ENCODE results near the gene SFSWAP.

The SFSWAP gene

DNA sequence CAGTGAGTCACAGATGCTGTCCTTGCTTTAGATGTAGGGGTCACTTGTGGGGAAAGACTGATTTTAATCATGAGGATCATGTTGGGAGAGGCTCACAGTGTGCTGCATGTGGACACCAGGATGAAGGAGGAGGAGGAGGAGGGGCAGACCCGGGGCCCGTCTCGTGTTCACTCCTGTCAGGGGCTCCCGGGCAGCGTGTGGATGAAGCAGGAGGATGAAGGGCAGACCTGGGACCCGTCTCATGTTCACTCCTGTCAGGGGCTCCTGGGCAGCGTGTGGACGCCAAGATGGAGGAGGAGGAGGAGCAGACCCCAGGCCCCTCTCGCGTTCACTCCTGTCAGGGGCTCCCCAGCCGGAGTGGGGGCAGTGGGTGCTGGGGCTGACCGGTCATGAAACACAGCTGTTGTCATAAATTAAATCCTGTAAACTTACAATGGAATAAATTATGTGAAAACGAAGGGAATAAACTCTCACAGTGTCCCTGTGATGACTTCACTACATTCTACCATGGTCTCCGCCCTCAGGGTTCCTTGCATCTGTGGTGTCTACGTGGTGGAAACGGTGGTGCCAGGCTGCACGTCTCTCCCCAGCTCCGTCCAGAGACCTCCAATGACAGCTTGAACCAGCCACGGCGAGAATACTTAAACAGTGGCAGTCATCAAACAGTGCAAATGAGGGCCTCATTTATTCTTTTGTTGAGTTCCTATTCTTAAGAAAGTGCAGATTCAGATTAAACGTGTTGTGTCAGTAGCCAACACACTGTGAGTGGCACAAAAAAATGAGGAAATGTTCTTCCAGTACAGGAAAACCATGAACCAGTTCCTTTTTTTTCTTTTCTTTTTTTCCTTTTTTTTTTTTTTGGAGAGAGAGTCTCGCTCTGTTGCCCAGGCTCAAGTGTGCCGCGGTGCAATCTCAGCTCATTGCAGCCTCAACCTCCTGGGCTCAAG is 37.7 kb upstream of the SFSWAP start:
- Histone ChIP-seq H3F3A (ENCODE audit: control insufficient read depth, insufficient read depth) (no peaks in the 10 kb centered on the region), H3K4me1 (ENCODE audit: control insufficient read depth, low read length) (no peaks in the 10 kb centered on the region), H4K20me1 (ENCODE audit: control insufficient read depth, insufficient read depth, low read depth, low read length) (no peaks in the 10 kb centered on the region), H3K4me3 (ENCODE audit: low read length) (no peak overlapping the region), H3K36me3 (ENCODE audit: control insufficient read depth, low read length) (no peaks in the 10 kb centered on the region), H3K27me3 (ENCODE audit: control insufficient read depth, low read length) (peaks cover 16% of the 10 kb centered on the region), H3K4me2 (ENCODE audit: low read length) (no peak overlapping the region), H3K27ac (ENCODE audit: low read depth, low read length) (no peak overlapping the region), H3K9me2 (replicated peaks; ENCODE audit: control insufficient read depth, low read length) (no peaks in the 10 kb centered on the region), H3K79me2 (ENCODE audit: control insufficient read depth, low read length) (no peaks in the 10 kb centered on the region), H3K9me3 (ENCODE audit: control insufficient read depth, insufficient read depth, low read length) (no peaks in the 10 kb centered on the region)
- TF ChIP-seq, protein P1, sequence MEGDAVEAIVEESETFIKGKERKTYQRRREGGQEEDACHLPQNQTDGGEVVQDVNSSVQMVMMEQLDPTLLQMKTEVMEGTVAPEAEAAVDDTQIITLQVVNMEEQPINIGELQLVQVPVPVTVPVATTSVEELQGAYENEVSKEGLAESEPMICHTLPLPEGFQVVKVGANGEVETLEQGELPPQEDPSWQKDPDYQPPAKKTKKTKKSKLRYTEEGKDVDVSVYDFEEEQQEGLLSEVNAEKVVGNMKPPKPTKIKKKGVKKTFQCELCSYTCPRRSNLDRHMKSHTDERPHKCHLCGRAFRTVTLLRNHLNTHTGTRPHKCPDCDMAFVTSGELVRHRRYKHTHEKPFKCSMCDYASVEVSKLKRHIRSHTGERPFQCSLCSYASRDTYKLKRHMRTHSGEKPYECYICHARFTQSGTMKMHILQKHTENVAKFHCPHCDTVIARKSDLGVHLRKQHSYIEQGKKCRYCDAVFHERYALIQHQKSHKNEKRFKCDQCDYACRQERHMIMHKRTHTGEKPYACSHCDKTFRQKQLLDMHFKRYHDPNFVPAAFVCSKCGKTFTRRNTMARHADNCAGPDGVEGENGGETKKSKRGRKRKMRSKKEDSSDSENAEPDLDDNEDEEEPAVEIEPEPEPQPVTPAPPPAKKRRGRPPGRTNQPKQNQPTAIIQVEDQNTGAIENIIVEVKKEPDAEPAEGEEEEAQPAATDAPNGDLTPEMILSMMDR (IDR thresholded peaks at IDR 0.05; ENCODE audit: low read depth, low read length, poor library complexity, severe bottlenecking) = no peak
- no peak for TF ChIP-seq EZH2phosphoT487 (IDR thresholded peaks at IDR 0.05; ENCODE audit: borderline replicate concordance, low read length)

DNA sequence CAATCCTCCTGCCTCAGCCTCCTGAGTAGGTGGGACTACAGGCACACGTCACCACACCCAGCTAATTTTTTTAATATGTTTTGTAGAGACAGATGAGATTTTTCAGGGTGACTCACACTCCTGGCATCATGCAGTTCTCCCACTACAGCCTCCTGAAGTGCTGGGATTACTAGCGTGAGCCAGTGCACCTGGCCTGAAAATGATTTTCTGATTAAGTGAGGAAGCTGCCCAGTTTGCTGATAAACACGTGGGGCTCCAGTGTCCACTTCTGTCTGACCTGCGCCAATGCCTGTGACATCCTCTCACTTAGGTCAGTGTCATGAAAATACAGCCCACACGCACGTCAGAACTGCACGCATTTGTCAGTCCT is 37.0 kb upstream of the SFSWAP start:
- no peaks in the 10 kb centered on the region for H3F3A ChIP-seq (ENCODE audit: control insufficient read depth, insufficient read depth)
- no peak overlapping the region for H3K4me2 ChIP-seq (ENCODE audit: low read length)
- H3K9me3 ChIP-seq (ENCODE audit: control insufficient read depth, insufficient read depth, low read length) = no peaks in the 10 kb centered on the region
- H3K79me2 ChIP-seq (ENCODE audit: control insufficient read depth, low read length) = no peaks in the 10 kb centered on the region
- H4K20me1 ChIP-seq (ENCODE audit: control insufficient read depth, insufficient read depth, low read depth, low read length) = no peaks in the 10 kb centered on the region
- H3K9me2 ChIP-seq (replicated peaks; ENCODE audit: control insufficient read depth, low read length) = no peaks in the 10 kb centered on the region
- peaks cover 14% of the 10 kb centered on the region for H3K27me3 ChIP-seq (ENCODE audit: control insufficient read depth, low read length)
- no peaks in the 10 kb centered on the region for H3K36me3 ChIP-seq (ENCODE audit: control insufficient read depth, low read length)
- no peak overlapping the region for H3K4me3 ChIP-seq (ENCODE audit: low read length)
- H3K27ac ChIP-seq (ENCODE audit: low read depth, low read length) = no peak overlapping the region
- H3K4me1 ChIP-seq (ENCODE audit: control insufficient read depth, low read length) = no peaks in the 10 kb centered on the region
- TF ChIP-seq EZH2phosphoT487 (IDR thresholded peaks at IDR 0.05; ENCODE audit: borderline replicate concordance, low read length) = no peak
- TF ChIP-seq, protein P1 (IDR thresholded peaks at IDR 0.05; ENCODE audit: low read depth, low read length, poor library complexity, severe bottlenecking) = no peak

DNA sequence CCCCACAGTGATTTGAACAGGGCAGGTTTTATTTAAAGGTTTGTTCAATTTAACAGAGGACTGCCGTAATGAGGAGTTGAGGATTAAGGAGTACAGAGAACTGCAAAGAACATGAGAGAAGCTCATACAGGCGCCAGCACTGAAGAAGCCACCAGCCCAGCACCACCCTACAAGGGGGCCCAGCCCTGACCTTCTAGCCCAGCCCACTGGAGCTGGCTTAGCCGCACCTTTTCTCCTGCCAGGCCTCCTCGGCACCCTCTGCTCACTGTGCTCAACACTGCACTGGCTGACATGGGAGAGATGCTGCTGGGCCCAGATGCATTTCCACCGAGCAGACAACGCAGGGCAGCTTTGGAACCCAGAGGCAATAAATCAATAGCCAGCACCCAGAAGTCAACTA is 36.5 kb upstream of the SFSWAP start:
- H4K20me1 ChIP-seq (ENCODE audit: control insufficient read depth, insufficient read depth, low read depth, low read length) = no peaks in the 10 kb centered on the region
- no peak overlapping the region for H3K4me2 ChIP-seq (ENCODE audit: low read length)

More for the DNA sequence above, 36.5 kb upstream of the SFSWAP start:
- H3K27me3 ChIP-seq (ENCODE audit: control insufficient read depth, low read length) = peaks cover 11% of the 10 kb centered on the region
- no peaks in the 10 kb centered on the region for H3K36me3 ChIP-seq (ENCODE audit: control insufficient read depth, low read length)
- H3K4me3 ChIP-seq (ENCODE audit: low read length) = no peak overlapping the region
- TF ChIP-seq EZH2phosphoT487 (IDR thresholded peaks at IDR 0.05; ENCODE audit: borderline replicate concordance, low read length) = no peak
- TF ChIP-seq, protein P1 (IDR thresholded peaks at IDR 0.05; ENCODE audit: low read depth, low read length, poor library complexity, severe bottlenecking) = peak; percentile 19
- H3F3A ChIP-seq (ENCODE audit: control insufficient read depth, insufficient read depth) = no peaks in the 10 kb centered on the region
- H3K27ac ChIP-seq (ENCODE audit: low read depth, low read length) = no peak overlapping the region
- H3K9me2 ChIP-seq (replicated peaks; ENCODE audit: control insufficient read depth, low read length) = no peaks in the 10 kb centered on the region
- no peaks in the 10 kb centered on the region for H3K9me3 ChIP-seq (ENCODE audit: control insufficient read depth, insufficient read depth, low read length)
- H3K79me2 ChIP-seq (ENCODE audit: control insufficient read depth, low read length) = no peaks in the 10 kb centered on the region
- H3K4me1 ChIP-seq (ENCODE audit: control insufficient read depth, low read length) = no peaks in the 10 kb centered on the region
